Epidermal melanocyte (primary cell): Measurements from ENCODE around the gene OR6C75.
"Not testable (repeated sequence)": the region's sequence is repeated elsewhere in the genome, so short reads cannot be mapped to it uniquely, and the experiment has no call there.

Experiments
- DNase-seq: peaks from one replicate; pipeline ENCODE4 v3.0.0; 2011; ENCODE audit warnings: low spot score; ENCODE audit not compliant: insufficient read length

The OR6C75 gene

GRCh38 chr12:55362675-55363074, at the start of gene OR6C75:
TSS of gene OR6C75 (plus strand) at chr12:55362975. CDS start at chr12:55365111, 2,136 bp downstream.
- DNase-seq: no peak

- no peak for DNase-seq
Observed at GRCh38 chr12:55314043-55314442, 48.7 kb upstream of the OR6C75 start, which contains the start of gene OR6C1. TSS of gene OR6C1 (plus strand) at chr12:55314343. CDS start at chr12:55320600, 6,257 bp downstream.

GRCh38 chr12:55320201-55320600, 42.6 kb upstream of the OR6C75 start:
- no peak for DNase-seq

- DNase-seq: not testable (repeated sequence)
Observed at GRCh38 chr12:55325801-55326200, 37.0 kb upstream of the OR6C75 start.

- DNase-seq: no peak
Observed at GRCh38 chr12:55330446-55330845, 32.3 kb upstream of the OR6C75 start, which contains the start of gene OR6C3. TSS of gene OR6C3 (plus strand) at chr12:55330746. CDS start at chr12:55331701, 955 bp downstream.

GRCh38 chr12:55336002-55336401, 26.8 kb upstream of the OR6C75 start:
- DNase-seq: no peak

- DNase-seq: not testable (repeated sequence)
Observed at GRCh38 chr12:55355338-55355737, 7.4 kb upstream of the OR6C75 start.

GRCh38 chr12:55365086-55365485, 2.3 kb downstream of the OR6C75 start:
- DNase-seq: no peak

- no peak for DNase-seq
Observed at GRCh38 chr12:55372521-55372920, 9.7 kb downstream of the OR6C75 start.

- DNase-seq: no peak
Observed at GRCh38 chr12:55385891-55386290, 23.1 kb downstream of the OR6C75 start.

- DNase-seq: no peak
Observed at GRCh38 chr12:55392032-55392795, 29.4 kb downstream of the OR6C75 start.

GRCh38 chr12:55396326-55396725, 33.6 kb downstream of the OR6C75 start:
- DNase-seq: no peak

GRCh38 chr12:55400229-55400628, 37.5 kb downstream of the OR6C75 start, which contains the start of gene OR6C65:
TSS of gene OR6C65 (plus strand) at chr12:55400529. CDS start at chr12:55400529, 0 bp downstream.
- no peak for DNase-seq

- no peak for DNase-seq
Observed at GRCh38 chr12:55407866-55408265, 45.1 kb downstream of the OR6C75 start.

GRCh38 chr12:55409133-55409532, 46.4 kb downstream of the OR6C75 start:
- DNase-seq: not testable (repeated sequence)

GRCh38 chr12:55412138-55412537, 49.4 kb downstream of the OR6C75 start:
- DNase-seq: not testable (repeated sequence)

- not testable (repeated sequence) for DNase-seq
Observed at GRCh38 chr12:55413498-55414388, 51.0 kb downstream of the OR6C75 start.

GRCh38 chr12:55414396-55414823, 51.6 kb downstream of the OR6C75 start:
- DNase-seq: not testable (repeated sequence)

GRCh38 chr12:55414889-55415288, 52.1 kb downstream of the OR6C75 start:
- not testable (repeated sequence) for DNase-seq

- DNase-seq: no peak
Observed at GRCh38 chr12:55416961-55417360, 54.2 kb downstream of the OR6C75 start.
